Activated gamma-delta T cell treated with Interleukin-2 at 50 U/mL for 16 hours (primary cell): Measurements from ENCODE around the gene CACNG6.

Source experiments
- DNase-seq: peaks from one replicate; pipeline ENCODE4 v3.0.0-alpha.2; 2020

Gene CACNG6

DNA sequence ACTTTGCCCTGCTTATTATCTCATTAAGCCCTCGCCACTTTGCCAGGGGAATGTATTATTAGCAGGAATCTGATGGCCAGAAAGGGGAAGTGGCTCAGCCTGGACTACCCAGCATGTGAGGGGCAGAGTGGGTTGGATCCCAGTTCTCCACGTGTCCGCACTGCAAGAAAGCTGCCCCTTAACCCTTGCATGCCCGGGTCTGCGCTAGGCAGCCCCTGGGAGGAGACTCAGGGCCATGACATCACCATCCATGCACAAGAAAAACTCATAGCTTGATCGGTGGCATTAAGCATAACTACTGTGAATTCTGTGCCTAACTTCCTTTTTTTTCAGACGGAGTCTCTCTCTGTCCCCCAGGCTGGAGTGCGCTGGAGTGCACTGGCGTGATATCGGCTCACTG is 19.8 kb upstream of the CACNG6 start:
- DNase-seq = no peak

DNA sequence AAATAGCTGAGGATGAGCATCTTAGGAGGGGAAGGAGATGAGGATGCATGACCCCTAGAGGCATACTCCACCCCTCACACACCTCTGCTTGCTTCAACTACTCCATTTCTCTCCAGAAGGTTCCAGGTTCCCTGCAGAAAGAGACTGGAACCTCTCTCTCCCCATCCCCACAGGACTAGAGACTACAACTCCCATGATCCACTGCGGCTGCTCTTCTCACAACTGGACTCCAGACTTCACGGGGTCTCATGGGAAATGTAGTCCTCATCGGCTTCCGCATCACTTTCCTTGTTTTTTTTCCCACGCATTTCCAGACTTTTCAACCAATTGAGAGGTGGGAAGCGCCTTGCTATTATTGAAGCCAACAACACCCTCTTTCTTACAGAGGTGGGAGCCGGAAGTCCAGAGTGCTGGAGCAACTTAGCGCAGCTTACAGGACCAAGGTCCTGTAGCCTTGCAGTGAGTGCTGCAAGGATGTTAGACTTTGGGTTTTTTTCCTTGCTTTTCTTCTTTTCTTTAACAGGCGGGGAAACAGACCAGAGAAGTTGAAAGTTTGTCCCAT is 13.9 kb upstream of the CACNG6 start:
- DNase-seq = peak; percentile 48

DNA sequence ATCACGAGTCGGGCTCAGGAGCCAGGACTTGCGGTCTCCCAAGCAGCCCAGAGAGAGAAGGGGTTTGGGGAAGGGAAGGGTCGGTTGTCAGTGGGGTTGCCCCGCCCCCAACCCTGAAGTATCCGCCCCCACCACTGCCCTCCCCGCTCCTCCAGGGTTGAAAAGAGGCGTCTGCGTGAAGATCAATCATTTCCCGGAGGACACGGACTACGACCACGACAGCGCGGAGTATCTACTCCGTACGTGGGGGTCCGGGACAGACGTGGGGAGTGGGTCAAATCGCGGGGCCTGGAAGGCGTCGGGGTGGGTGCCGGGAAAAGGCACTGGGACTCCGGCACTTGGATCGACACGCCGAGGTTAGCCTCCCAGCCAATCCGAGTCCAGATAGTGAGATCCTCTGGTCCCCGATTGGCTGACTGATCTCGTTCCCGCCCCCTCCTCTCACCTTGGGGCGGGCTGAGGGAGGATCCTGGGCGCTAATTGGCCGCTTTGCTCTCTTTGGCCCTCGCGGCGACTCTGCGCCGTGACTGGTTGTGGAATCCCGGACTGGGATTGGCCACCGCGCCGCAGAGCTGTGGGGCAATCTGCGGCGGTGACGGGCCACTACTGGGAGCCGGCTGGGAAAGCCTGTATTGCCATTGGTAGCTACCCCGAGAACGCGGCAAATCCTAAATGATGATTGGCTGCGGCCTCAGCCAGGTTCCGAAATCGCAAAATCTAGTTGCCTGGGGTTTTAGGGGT is 13.3 kb upstream of the CACNG6 start:
- DNase-seq = no peak

DNA sequence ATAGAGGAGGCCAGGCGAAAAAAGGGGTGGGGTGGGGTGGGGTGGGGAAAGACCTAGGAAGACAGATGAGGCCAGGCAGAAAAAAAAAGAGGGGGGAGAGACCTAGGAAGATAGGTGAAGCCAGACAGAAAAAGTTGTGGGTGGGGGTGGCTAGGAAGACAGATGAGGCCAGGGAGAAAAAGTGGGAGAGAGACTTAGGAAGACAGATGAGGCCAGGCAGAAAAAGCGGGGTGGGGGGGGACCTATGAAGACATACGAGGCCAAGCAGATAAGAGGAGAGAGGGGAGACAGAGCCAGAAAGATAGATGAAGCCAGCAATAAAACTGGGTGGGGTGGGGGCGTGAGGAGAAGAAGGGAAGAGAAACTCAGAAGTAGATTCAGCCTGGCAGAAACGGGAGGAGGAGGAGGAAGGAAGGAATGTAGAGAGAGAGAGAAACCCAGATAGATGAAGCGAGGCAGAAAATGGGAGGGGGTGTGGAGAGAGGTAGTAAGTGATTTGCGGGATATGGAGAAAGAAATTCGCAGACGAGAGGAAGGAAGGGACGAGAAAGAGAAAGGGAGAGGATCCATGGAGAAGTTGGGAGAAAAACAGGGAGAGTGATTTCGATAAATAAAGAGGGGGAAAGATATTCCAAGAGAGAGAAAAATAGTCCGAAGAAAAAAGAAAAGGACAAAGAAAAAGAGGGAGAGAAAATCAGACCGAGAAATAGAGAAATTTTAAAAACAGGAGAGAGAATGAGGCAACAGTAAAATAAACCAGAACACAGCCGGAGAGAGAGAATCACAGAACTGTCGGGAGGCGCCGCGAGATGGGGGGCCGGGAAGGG is 12.2 kb upstream of the CACNG6 start:
- no peak for DNase-seq

DNA sequence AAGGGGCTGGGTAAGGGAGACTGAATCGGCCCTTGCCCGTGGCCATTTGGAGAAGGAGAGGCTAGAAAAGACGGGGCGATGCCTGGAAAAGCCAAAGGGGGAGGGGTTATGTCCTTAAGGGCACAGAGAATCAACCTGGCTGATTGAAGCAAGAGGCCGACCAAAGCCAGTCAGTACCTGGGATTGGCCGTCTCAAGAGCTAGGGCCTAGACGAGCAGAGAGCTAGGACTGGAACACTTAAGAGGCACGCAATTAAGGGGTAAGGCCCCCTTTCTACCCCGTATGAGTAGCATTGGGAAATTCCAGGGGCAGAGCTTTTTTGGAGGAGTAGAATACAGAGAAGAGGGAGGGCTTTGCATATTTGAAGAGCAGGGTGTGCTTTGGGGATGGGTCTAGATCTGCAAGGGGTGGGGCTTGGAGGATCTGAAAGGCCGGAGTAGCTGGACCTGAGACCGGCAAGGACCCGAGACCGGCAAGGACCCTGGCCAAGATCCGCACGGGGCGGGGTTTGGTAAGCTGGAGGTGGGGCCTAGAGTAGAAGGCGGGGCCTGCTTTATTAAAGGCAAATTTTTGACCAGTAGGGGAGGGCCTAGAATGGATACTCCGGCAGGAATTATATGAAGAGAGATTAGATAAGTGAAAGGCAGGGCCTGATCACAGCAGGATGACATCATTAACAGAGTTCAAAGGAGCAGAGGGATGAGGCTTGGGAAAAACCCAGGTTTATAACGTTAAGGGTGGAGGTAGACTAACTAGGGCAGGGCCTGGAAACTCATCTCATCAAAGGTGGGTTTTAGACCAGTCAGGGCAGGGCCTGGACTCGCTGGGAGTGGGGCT is 10.7 kb upstream of the CACNG6 start:
- no peak for DNase-seq

DNA sequence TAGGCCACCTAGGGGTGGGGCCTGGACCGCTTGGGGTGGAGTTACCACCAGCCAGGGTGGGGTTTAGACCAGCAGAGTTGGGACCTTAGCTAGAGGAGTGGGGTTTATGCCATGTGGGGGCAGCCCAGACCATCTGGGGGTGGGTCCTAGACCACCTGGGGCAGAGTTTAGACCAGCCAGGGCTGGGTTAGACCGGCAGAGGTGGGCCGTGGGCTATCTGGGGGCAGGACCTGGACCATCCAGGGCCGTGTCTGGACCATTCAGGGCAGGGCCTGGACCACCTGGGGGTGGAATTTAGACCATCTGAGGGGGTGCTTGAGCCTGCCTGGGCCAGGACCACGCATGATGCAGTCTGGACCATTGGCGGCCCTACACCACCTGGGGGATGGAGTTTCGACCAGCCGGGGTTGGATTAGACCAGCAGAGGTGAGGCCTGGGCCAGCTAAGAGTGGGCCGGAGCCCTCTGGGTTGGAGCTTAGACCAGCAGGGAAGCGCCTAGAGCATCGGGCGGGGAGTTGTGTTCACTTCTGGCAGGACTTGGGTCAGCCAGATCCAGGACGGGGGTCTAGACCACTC is 10.0 kb upstream of the CACNG6 start:
- DNase-seq = no peak

DNA sequence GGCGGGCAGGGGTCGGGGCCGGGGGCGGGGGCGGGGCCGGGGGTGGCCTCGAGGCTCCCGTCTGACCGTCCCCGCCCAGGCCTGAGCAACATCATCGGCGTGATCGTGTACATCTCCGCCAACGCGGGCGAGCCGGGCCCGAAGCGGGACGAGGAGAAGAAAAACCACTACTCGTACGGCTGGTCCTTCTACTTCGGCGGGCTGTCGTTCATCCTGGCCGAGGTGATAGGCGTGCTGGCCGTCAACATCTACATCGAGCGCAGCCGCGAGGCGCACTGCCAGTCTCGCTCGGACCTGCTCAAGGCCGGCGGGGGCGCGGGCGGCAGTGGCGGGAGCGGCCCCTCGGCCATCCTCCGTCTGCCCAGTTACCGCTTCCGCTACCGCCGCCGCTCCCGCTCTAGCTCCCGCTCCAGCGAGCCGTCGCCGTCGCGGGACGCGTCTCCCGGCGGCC is 9.4 kb upstream of the CACNG6 start:
- DNase-seq = no peak

DNA sequence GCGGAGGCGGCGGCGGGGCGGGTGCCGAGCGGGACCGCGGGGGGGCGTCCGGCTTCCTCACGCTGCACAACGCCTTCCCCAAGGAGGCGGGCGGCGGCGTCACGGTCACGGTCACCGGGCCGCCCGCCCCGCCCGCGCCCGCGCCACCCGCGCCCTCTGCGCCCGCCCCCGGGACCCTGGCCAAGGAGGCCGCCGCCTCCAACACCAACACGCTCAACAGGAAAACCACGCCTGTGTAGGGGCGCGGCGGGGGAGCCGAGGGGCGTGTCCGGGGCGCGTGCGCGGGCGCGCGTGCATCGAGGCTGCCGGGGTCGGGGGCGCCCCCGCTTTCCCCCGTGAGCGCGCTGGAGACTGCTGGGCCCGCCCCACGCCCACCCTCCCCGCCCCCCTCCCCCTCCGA is 8.8 kb upstream of the CACNG6 start:
- no peak for DNase-seq

DNA sequence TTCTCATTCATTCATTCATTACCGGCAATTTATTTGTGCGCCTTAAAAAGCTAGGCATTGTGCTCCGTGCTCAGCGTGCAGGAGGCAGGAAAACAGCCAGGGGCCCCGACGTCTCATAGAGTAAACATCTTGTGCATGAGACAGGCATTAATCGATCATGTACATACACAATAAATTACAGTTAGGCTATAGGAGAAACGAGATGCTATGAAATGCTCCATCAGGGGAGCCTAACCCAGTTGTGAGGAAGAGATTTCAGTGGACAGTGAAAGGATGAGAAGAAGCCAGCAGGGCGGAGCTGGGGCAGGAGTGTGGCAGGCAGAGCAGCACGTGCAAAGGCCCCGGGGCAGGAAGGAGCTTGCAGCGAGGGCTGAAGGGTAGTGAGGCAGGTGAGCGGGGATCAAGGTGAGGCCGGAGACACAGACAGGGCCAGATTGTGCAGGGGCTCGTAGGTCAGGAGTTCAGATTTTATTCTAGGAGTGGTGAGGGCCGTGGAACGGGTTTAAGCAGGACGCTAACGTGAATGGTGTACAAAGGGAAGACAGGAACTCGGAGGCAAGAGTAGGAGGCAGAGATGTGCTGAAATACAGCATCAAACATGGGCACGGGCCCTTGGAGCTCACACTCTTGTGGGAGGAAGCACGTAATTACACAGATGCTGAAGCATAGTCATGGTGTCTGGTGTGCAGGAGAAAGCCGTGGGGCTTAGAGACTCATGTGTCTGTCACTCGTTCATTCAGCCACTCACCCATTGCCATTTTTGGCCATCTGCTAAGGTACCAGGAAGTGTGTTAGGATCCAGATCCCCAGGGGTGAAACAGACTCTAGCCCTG is 7.8 kb upstream of the CACNG6 start:
- no peak for DNase-seq

DNA sequence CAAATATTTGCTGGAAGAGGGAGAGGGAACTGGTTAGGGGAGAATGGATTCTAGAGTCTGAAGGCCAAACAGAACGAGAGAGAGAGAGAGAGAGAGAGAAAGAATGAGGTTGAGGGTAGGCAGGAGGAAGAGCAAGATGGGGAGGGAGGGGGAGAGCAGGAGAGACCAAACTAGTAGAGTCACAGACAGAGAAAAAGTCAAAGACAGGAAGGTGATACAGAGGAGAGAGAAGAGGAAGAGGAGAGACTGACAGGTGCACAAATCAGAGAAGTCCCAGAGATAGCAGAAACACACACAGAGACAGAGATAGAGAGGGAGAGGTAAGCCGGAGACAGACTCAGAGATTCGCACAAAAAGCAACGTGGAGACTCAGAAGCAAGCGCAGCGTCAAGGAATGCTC is 5.6 kb upstream of the CACNG6 start:
- DNase-seq = no peak

DNA sequence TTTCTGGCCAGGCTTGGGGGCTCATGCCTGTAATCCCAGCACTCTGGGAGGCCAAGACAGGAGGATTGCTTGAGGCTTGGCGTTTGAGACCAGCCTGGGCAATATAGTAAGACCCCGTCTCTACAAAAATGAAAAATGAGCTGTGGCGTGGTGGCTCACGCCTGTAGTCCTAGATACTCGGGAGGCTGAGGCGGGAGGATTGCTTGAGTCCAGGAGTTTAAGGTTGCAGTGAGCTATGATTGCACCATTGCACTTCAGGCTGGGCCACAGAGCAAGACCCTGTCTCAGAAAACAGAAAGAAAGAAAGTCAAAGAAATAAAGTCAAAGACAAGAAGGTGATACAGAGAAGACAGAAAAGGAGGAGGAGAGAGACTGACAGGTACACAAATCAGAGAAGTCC is 2.5 kb upstream of the CACNG6 start:
- no peak for DNase-seq

DNA sequence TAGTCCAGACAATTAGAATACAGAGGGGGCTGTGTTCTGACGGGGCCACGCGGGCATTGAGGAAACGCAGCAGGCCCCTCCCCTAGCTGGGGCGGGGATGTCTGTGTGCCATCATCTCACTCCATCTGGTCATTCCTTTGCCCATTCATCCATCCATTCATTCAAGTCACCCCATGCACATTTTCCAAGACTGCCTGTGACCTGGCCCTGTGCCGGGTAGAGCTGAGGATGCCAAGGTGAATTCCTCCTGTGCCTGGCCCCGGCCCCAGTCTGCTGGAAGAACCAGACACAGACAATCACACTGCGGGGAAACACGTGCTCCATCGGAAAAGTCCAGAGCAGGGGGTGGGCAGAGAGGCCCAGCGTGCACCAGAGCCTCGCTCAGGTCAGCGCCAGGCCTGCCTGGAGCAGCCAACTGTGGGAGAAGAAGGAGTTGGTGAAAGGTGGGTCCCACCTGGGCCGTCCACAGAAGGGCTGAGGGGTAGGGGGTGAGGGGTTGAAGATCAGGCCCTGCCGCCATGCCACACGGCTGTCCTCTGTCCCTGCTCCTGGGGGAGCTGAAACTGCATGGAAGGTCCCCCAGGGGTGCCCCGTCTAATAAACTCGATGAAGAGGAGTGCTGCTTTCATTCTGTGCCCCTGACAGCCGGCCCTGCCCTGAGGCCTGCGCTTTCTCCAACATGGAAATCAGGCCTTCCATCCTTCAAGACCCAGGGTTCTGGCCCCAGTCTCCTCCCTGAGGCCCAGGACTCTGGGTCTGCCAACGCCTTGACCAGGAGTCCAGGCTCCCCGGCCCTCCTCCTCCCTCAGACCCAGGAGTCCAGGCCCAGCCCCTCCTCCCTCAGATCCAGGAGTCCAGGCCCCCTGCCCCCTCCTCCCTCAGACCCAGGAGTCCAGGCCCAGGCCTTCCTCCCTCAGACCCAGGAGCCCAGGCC is 1.6 kb upstream of the CACNG6 start:
- DNase-seq = no peak

DNA sequence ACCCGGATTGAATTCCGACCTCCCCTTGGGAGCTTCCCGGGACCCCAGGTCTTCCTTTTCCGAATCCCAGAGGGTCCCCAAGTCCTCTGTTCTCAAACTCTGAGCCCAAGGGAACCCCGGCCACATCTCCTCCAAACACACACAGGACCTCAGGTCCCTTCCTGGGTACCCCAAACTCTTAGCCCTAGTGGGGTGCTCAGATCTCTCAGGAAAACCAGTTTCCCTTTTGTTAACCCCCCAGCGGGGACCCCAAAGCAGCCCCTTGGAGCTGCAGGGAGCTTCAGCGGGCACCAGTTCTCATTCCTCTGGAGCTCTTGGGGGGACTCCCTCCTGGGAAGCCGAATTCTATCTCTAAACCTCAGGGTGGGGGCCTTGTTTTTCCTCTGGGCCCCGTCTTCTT is 774 bp downstream of the CACNG6 start:
- DNase-seq = no peak

DNA sequence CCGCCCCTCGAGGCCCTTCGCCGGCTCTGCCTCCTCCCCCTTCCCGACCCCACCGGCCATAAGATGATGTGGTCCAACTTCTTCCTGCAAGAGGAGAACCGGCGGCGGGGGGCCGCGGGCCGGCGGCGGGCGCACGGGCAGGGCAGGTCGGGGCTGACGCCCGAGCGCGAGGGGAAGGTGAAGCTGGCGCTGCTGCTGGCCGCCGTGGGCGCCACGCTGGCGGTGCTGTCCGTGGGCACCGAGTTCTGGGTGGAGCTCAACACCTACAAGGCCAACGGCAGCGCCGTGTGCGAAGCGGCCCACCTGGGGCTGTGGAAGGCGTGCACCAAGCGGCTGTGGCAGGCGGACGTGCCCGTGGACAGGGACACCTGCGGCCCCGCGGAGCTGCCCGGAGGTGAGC is 1.4 kb downstream of the CACNG6 start:
- DNase-seq = no peak

DNA sequence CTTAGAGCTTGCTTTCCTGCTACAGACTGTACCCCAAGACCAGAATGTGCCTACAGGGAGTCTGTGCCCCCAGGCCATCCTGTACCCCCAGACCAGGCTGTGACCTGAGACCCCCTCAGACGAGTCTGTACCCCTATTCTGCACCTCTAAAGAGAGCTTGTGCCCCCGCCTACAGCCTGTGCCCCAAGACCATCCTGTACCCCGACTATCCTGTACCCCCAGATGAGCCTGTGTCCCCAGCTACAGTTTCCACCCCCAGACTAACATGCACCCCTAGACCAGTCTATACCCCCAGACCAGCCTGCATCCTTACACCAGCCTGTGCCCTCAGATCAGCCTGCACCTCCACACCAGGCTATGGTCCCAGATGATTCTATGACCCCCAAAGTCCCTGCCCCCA is 2.0 kb downstream of the CACNG6 start:
- no peak for DNase-seq

DNA sequence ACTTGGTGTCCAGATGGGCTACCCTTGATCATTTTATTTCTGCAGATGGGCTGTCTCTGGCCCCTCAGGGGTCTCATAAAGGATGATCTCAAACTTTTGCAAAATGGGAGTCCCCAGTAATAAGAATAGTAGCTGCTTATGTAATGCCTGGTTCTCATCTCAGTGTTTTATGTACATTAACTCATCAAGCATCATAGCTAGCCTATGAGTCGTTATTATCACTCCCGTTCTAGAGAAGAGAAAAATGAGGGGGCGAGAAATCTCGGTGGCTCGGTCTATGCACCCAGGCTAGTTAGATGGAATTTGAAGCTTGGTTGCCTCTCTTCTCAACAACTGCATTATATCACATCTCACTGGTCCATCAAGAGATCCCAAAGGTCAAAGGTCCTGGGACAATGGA is 3.4 kb downstream of the CACNG6 start:
- no peak for DNase-seq

DNA sequence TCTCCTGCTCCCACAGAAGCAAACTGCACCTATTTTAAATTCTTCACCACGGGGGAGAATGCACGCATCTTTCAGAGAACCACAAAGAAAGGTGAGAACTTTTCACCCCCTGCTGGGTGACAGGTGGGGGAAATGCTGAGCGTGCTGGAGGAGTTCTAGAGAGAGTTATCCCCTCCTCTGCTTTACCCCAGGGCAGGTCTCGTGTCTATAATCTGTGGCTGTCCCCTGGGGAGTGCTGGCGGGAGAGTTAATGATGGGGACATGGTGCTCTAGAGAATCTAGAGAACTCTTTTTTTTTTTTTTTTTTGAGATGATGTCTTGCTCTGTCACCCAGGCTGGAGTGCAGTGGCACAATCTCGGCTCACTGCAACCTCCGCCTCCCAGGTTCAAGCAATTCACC is 6.8 kb downstream of the CACNG6 start:
- no peak for DNase-seq

DNA sequence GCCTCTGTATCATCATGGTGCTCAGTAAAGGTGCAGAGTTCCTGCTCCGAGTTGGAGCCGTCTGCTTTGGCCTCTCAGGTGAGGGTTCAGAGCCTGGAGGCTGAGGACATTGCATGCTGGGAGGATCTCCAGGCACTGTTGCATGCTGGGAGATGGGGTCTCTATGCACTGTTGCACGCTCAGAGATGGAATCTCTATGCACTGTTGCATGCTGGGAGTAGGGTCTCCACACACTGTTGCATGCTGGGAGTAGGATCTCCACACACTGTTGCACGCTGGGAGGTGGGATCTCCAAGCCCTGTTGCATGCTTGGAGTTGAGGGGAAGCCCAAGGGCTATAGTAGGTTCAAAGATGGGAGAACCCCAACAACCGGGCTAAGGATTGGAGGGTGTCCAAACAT is 8.3 kb downstream of the CACNG6 start:
- no peak for DNase-seq

DNA sequence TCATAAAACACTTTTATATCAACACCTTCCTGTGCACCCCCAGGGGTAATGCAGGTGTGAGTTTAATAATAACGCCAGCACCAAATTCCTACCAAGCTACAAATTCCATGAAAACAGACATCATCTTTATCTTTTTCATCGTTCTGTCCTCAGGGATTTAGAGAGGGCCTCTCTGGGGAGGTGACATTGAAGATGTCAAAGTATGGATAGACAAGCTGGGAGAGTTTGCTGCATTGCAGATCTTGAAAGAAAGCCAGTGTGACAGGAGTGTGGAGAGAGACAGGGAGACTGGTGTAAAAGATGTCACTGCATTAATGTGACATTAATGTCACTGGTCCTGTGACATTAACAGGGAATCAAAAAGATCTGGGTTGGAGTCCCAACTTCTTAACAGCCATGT is 10.1 kb downstream of the CACNG6 start:
- no peak for DNase-seq

DNA sequence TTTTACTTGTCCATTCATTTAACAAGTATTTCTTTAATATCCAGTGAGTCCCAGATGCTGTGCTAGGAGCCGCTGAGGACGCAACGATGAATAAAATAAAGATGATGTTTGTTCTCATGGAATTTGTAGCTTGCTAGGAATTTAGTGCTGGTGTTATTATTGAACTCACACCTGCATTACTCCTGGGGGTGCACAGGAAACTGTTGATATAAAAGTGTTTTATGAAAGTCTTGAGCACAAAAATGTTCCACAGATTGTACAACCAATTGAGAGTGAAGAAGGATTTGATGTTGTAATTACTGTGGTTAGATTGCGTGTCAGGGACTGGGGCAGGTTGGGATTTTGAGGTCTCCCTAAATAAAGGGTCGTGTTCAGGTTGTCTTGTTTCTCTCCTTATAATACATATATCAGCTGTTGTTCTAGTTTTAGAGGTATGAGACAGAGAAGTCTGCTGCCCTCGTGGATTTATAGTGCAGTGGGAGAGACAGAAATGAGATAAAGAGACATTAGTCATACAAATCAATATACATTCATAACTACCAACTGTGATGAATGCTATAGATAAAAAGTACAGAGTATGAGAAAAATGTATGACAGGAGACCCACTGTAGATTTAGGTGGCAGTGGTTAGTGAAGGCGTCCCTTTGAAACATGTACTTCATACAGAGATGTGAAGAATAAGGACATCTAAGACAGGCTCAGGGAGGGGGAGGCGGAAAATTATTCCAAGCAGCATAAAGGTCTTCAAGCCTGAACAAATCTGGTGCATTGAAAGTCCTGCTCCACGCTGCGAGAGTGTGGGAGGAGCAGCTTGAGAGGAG is 11.3 kb downstream of the CACNG6 start:
- DNase-seq = no peak
